Endothelial cell of hepatic sinusoid (primary cell): ENCODE measurements around the gene MAP3K15.
"Not testable (repeated sequence)": the region's sequence is repeated elsewhere in the genome, so short reads cannot be mapped to it uniquely, and the experiment has no call there.

Experiments
- in situ Hi-C: cut with HindIII; loops from 2 replicates; pipeline ENCODE4 v1.10.0; 2017; ENCODE audit warnings: low sequenced_read_pairs

Gene MAP3K15

GRCh38 chrX:19541196-19541595 lies 25.9 kb upstream of the MAP3K15 start:
- in situ Hi-C loops: no loop called here

DNA sequence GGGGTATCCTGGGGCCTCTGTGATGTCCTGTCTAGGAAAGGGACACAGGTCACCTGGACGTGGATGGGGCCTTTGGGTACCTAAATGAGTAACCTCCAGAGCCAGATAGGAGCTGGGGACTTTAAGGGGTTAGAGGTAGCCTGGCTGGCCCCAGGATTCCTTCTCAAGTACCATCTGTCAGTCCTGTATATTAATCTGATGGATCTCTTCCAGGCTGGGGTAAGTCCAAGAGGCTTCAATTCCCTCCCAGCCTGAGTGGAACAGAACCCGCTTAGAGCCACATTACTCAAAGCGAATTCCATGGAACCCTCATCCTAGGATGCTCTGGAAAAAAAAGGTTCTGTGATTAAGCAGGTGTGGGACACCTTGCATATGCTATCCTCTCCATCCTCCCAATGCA lies 24.8 kb upstream of the MAP3K15 start:
- in situ Hi-C loops: no loop called here

DNA sequence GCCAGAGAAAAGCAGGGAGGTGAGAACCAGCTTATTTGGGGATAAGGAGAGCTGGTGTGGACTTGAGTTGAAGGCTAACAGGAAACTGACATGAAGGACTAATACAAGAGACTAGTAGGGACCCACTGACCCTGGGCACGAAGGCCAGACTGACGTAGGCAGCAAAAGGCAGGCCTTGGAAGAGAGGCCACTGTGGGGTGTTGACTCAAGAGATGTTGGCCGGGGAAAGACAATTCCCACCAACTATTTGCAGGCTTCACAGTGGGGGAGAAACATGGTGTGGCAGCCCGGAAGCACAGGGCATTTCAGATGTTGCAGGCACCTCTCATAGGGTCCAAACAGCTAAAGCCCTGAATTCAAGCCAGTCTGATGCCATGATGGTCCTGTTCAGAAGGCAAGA lies 24.4 kb upstream of the MAP3K15 start:
- in situ Hi-C loops: no loop called here

DNA sequence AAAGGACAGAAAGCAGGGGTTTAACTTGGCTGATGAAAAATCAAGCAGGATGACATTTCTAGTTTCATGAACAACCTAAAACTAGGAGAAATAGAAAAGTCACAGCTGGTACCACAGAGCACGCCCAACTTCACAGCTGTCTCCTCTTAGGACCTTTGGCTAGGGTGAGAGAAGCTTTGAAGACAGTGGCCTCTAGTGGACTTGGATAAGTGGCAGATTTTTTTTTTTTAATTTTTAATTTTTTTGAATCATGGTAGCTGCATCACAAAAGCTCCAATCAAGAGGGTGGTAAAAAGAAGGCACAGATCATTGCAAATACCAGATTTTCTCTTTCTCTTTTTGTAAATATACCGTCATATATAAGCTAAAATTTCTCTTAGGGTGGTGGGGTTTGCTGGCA lies 20.2 kb upstream of the MAP3K15 start:
- in situ Hi-C loops: no loop called here

DNA sequence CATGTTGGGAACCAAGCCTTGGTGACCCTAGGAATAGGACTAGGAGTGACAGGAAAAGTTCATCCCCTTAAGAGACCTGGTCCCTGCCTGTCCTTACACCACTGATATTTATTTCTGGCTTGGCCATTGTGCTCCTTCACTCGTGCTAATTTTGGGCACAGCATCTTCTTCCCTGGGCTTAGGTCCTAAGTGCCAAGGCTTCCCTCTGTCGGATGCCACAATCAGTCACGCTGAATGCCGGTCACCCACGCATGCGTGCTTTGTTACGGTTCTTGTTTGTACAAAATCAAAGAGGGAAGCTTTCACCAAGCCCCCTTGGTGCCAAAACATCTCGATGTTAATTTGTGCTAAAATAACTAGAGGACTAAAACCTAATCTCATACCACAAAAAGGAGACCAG lies 17.4 kb upstream of the MAP3K15 start:
- in situ Hi-C loops: no loop called here

GRCh38 chrX:19517965-19518364 lies 2.7 kb upstream of the MAP3K15 start:
- in situ Hi-C loops: no loop called here

- in situ Hi-C loops: no loop called here
Observed at GRCh38 chrX:19515615-19516105, 352 bp upstream of the MAP3K15 start.

DNA sequence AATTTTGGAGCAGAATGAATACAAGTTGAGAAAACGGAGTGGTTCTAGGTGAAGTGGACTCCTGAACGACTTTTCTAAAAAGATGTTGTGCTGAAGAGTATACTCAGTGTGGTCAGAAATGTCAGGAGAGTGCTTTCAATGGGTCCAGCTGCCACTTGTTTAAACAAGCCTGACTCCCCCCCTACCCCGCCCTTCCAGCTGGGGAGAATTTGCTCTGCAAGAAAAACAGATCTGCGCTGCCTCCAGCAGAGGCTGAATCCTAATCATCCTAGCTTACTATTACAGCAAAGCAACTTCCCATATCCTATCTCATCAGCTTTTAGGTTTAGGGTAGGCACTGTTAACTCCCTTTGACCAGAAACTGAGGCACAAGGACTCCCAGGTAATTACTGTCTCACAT lies 1.9 kb downstream of the MAP3K15 start:
- in situ Hi-C loops: no loop called here

DNA sequence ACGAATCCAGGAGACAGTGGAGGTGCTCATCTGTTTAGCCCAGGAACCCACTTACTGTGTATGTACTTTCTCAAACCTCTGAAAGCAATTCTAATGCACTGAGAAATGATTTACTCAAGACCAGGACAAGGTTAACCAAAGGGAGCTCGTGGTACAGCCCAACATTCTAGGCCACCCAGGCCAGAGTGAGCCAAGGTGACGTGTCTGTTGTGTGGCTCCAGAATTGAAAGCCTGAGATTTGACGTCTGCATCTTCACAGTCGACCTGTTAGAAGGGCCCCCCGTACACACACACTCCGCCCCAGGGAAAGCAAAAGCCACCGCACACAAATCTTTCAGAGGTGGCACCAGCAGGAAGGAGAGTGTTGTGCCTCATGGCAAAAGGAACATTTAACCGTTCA lies 2.3 kb downstream of the MAP3K15 start:
- in situ Hi-C loops: no loop called here

DNA sequence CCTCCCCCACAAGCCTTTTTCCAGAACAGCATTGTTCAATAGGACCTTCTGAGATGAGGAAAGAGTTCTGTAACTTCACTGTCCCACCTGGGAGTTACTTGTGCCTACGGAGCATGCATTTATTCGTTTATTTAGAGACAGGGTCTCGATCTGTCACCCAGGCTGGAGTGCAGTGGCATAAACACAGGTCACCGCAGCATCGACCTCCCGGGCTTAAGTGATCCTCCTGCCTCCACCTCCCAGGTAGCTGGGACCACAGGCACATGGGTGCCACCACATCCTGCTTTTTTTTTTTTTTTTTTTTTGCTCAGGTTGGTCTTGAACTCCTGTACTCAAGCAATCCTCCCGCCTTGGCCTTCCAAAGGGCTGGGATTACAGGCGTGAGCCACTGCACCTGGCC lies 2.9 kb downstream of the MAP3K15 start:
- in situ Hi-C loops: no loop called here

DNA sequence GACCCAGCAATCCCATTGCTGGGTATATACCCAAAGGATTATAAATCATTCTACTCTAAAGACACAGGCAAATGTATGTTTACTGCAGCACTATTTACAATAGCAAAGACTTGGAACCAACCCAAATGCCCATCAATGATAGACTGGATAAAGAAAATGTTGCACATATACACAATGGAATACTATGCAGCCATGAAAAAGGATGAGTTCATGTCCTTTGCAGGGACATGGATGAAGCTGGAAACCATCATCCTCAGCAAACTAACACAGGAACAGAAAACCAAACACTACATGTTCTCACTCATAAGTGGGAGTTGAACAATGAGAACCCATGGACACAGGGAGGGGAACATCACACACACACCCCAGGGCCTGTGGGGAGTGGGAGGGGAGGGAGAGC lies 3.5 kb downstream of the MAP3K15 start:
- in situ Hi-C loops: not testable (repeated sequence)

GRCh38 chrX:19496711-19497110 lies 18.6 kb downstream of the MAP3K15 start:
- in situ Hi-C loops: no loop called here

- in situ Hi-C loops: no loop called here
Observed at GRCh38 chrX:19487520-19488200, 27.6 kb downstream of the MAP3K15 start.

GRCh38 chrX:19479458-19479857 lies 35.9 kb downstream of the MAP3K15 start:
- in situ Hi-C loops: no loop called here

GRCh38 chrX:19468383-19468782 lies 46.9 kb downstream of the MAP3K15 start:
- in situ Hi-C loops: not testable (repeated sequence)

- in situ Hi-C loops: no loop called here
Observed at GRCh38 chrX:19462879-19463278, 52.4 kb downstream of the MAP3K15 start.

DNA sequence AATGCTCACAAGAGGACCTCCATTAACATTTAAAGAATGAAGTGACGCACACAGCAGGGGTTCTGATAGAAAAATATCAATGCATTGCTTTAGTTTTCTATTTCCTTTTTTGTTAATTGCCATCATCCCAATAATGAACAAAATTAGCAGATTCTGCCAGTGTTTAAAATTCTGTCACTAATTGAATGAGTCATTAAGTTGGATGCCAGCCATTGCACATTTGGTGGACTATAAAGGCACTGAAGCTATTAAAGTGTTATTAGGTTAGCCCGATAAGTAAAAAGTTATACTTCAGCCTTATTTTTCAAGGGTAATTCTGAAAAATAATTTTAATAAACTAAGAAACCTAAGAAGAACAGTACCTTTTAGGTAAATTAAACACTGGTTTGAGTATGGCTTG lies 53.1 kb downstream of the MAP3K15 start:
- in situ Hi-C loops: no loop called here

DNA sequence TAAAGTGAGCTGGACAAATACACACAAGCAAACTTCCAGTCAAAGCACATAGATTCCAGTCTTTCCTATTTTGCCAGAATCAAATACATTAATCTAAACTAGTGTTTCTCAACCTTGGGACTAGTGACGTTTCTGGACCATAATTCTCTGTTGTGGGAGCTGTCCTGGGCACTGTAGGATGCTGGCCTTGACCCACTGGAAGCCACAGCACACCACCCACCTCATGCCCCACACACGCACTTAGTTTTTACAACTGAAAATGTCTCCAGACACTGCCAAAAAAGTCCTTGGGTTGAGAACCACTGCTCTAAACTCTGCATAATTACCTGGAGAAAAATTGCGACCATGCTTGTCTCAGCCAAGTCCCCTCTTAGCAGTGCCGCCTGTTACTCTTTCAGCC lies 57.6 kb downstream of the MAP3K15 start:
- in situ Hi-C loops: no loop called here

DNA sequence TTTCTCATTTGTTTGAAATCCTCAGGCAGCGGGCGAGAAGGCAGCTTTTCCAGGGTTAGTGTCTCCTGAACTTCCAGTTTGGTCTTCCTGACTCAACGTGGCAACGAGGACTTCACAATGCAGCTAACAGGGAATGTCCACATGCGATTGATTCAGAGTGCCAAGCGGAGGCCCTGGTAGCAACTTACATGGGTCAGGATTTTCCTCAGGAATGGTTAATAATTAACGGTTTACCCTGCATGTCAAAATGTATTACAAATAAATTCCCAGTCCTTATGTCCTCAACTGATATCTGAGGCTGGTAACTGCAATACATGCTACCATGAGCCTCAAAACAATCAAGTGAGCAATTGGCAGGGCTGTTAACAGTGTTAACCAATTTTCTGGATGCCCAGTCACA lies 67.2 kb downstream of the MAP3K15 start:
- in situ Hi-C loops: no loop called here

DNA sequence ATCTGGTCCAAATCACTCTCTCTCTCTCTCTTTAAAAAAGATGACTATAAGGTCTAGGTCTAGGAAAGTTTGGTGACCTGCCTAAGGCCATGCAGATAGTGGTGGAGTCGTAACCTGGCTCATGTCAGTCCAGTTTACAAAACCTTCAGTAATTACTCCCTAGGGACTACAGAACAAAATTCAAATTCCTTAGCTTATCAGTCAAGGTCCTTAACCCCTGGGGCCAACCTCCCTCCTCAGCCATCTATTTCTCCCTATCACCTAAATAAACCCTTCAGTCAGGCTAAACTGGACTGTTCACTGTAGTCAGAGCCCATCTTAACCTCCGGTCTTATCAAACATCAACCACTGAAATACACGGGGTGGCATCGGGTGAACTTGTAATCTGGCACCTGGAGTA lies 68.9 kb downstream of the MAP3K15 start:
- in situ Hi-C loops: no loop called here

DNA sequence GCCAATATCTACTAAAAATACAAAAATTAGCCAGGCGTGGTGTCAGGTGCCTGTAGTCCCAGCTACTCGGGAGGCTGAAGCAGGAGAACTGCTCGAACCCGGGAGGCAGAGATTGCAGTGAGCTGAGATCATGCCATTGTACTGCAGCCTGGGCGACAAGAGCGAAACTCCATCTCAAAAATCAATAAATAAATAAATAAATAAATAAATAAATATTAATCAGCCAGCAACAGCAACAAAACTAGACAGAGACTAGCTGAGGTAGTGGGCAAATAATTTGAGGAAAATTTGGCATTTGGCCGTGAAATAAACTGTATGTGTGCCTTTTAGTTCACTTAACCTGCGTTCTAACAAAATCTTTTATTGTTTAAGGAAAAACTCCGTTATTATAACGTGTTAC lies 69.5 kb downstream of the MAP3K15 start:
- in situ Hi-C loops: not testable (repeated sequence)

GRCh38 chrX:19443869-19444526 lies 71.3 kb downstream of the MAP3K15 start:
- in situ Hi-C loops: no loop called here

DNA sequence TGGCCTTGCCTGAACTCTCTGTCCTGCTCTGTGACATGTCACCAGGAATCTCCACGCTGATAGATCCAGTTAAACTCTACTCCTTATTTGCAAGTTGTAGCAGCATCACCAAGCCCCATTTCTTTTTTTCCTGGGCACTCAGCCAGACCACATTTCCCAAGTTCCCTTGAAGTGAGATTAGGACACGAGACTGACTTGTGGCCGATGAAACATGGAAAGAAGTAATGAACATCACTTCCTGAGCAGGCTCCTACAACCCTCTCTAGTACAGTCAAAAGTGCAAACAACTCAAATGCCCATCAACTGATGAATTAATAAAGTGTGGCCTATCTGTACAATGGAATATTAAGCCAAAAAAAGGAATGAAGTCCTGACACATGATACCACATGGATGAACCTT lies 74.6 kb downstream of the MAP3K15 start:
- in situ Hi-C loops: no loop called here
